C4-2B (cell line): ENCODE data around the gene ZNF775.

Source experiments
- ZFX ChIP-seq: fragments of 450-650 bp; IDR thresholded peaks from 2 replicates; pipeline ENCODE4 v1.6.1; 2017
- TF ChIP-seq, protein P1 (sequence below): fragments of 450-650 bp; conservative IDR thresholded peaks from 2 replicates; pipeline ENCODE4 v1.5.1; 2017; ENCODE audit warnings: mild to moderate bottlenecking

DNA sequence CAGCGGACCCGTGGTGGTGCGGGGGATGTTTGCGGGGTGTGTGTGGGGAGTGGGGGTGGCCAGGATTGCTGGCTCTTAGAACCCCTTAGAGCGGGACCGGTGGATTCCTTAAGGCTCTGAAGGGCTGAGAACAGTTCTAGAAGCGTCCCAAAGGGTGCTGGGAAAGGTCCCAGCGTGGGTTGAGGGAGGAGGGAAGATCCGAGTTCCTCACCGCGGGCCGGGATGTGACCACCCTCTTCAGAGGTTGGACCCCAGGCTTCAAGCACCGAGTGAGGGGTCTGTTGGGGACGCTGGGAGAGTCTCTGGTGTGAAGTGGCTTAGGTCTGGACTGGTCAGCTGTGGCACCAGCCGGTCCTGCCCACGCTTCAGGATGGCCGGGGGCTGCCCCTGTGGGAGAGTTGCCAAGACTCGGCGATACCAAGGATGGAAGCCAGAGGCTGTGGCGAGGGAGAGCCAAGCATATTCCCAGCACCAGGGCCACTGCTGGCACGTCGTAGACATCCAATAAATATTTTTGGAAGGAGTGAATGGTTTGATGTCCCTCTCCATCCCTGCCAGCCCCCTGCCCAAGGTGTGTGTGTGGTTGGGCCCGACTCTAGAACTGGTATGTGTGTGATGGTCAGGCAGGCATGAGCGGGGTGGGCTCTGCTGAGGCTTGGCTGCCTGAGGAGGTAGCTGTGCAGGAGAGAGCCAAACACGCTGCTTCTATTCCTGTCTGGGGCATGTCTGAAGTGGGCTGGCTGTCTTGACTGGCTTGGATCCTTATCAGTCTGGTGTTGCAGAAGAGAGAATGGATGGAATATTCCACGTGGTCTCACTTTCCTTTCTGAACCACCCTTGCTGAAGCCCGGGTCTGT is 19.2 kb downstream of the ZNF775 start:
- TF ChIP-seq, protein P1, sequence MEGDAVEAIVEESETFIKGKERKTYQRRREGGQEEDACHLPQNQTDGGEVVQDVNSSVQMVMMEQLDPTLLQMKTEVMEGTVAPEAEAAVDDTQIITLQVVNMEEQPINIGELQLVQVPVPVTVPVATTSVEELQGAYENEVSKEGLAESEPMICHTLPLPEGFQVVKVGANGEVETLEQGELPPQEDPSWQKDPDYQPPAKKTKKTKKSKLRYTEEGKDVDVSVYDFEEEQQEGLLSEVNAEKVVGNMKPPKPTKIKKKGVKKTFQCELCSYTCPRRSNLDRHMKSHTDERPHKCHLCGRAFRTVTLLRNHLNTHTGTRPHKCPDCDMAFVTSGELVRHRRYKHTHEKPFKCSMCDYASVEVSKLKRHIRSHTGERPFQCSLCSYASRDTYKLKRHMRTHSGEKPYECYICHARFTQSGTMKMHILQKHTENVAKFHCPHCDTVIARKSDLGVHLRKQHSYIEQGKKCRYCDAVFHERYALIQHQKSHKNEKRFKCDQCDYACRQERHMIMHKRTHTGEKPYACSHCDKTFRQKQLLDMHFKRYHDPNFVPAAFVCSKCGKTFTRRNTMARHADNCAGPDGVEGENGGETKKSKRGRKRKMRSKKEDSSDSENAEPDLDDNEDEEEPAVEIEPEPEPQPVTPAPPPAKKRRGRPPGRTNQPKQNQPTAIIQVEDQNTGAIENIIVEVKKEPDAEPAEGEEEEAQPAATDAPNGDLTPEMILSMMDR = no peak
- TF ChIP-seq ZFX = no peak
